NCI-H1092 treated with DMSO at 0.1 percent for 48 hours (cell line): ENCODE measurements around the gene MLH3.

ENCODE experiments used
- DNase-seq: peaks from one replicate; lab custom pipeline; 2025; lab: John Stamatoyannopoulos, UW

Gene MLH3

GRCh38 chr14:74983343-74983742, 67.9 kb downstream of the MLH3 start:
- DNase-seq, result no peak

DNA sequence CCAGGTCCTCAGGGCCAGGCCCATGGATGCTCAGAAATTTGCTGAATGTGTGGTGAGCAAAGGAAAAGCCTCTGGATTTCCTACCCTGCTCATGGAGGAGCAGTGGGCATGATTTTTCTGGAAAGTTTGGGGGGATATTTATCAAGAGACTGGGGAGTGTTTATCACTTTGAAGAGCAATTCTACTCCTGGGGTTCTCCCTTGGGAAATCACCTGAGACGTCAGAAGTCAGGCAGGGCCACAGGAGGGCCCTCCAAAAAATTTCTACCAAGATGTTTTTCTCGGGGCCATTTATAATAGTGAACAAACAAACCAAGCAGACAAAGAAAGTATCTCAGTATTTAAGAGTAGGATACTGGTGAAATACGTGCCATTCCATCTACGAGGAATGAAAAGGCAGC, 68.6 kb downstream of the MLH3 start:
- no peak for DNase-seq

DNA sequence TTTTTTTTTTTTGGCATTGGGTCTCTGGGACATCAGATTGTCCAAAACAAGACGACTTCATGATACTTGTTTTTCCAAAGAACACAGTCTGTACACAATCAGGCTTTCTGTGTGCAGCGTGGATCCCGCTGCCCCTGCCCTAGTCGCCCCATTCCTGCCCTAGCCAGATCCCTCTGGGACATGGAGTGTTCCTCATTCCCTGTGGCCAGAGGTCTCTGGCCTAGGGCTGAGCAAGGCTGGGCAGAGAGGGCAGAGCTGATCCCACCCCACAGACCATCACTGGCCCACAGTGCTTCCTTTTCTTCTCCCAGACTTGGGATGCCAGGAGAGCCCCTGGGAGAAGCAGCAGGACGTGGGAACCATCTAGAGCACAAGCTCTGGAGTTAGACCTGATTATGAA, 69.4 kb downstream of the MLH3 start:
- no peak for DNase-seq

GRCh38 chr14:74981462-74981782, 69.8 kb downstream of the MLH3 start:
- no peak for DNase-seq

- peak; percentile 65 for DNase-seq
These were observed 70.4 kb downstream of the MLH3 start for GRCh38 chr14:74980731-74981461.

GRCh38 chr14:74980398-74980730, 70.9 kb downstream of the MLH3 start:
- DNase-seq, result peak; percentile 52

DNA sequence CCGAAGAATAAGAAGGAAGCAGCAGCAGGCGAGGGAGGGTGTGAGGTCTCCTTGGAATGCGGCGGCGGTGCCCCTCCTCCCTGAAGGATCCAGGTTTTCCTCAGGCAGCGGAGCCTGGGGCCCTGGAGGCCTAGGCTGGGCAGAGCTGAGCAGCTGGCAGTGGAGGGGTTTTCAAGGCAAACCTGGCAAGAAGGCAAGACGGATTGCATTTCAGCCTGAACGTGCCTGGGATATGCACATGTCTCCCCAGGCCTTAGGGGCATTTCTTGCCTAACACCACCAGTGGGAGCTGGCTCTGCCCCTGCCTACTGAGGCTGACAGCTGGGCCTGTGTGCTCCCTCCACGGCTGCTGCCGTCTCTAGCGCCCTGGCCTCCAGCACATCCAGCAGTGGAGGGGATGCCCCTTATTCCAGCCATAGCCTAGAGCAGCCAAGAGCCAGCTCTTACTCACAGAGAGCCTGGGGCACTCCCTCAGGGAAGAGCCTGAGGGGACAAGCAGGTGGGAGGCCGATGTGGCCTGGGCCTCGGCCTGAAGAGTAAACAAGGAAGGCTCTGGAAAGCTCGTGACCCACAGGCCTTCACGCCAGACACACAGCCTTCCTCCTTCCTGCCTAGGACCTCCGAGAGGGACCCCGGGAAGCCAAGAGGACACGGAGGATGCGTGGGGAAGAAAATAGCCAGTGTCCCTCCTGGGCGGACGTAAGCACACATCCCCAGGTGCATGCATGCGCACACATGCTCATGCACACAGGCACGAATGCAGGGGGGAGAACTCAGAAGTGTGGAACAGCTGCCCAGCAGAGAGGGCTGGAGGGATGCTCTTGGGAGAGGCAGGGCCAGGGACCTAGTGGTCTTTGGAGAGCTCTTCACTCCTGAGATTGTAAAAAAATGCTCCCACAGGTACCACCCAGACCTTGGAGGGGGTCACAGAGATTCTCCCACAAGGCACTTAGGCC, 71.5 kb downstream of the MLH3 start:
- DNase-seq, result peak; percentile 36

DNA sequence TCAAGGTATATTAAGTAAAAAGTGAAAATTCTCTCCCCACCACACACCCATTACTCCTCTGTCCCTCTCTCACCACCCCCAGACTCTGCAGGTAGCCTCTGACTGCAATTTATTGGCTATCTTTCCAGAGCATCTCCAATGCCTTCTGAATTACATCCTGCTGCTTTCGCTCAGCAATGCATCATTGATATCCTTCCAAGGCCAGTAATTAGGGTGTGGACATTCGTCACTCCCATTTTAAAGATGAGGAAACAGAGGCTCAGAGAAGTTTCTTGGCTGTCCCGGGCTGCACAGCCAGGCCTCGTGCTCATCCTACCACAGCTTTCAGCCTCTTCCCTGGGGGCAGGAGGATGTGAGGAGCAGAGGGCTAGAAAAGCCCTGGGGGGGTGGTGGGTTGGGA, 72.2 kb downstream of the MLH3 start:
- no peak for DNase-seq

DNA sequence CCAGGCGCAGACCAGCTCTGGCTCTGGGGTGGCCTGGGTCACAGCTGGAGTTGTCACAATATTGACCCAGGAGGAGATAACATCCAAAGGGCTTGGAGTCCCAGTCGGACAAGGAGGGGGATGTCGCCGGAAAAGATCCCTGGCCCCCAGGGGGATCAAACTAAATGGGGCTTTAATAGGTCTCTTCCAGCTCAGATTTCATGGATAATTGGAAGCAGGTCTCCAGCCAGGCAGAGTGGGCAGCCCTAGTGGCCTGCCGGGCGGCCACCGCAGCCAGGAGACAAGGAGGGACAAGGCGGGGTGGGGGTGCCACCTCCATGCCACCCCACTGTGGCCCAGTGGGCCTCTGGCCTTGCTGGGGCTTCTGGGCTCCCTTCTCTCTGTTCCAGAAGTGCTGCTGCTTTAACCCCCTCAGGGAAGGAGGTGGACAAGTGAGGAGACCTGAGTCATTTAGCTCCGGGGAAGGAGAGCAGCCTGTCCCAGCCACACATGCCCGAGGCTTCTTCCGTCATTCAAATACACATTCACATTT, 72.8 kb downstream of the MLH3 start:
- no peak for DNase-seq

GRCh38 chr14:74977901-74978385, 73.3 kb downstream of the MLH3 start:
- no peak for DNase-seq

DNA sequence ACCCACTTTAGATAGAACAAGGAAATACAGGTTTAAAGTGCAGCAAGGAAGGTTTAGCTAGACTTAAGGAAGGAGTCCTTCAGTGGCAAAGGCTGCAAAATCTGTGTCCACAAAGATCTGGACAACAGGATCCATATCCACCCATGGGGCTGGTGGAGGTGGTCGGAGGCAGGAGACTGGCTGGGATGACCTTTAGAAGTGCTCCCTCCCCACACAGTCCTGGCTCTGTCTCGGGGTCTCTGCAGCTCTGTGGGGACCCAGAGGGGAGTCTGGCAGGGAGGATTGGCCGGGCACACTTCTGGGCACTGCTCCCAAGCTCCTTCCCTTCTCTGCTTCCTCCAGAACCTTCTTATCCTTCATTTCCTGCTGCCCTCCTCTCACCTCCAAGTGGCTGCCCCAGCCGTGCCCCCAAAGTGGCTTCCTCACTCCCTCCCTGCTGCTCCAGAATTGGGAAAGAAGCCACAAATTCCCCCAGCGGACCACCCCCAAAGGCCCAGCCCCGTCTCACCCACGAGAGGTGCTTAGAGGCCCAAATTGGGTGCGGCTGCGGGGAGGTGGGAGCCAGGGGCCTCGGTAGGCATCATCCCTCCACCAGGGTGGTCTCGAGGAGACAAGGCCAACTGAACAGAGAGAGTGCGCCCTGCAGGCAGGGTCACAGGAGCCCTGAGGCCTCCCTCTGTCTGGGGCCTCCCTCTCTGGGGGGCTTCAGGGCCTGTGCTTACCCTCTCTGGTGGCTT, 73.9 kb downstream of the MLH3 start:
- no peak for DNase-seq

DNA sequence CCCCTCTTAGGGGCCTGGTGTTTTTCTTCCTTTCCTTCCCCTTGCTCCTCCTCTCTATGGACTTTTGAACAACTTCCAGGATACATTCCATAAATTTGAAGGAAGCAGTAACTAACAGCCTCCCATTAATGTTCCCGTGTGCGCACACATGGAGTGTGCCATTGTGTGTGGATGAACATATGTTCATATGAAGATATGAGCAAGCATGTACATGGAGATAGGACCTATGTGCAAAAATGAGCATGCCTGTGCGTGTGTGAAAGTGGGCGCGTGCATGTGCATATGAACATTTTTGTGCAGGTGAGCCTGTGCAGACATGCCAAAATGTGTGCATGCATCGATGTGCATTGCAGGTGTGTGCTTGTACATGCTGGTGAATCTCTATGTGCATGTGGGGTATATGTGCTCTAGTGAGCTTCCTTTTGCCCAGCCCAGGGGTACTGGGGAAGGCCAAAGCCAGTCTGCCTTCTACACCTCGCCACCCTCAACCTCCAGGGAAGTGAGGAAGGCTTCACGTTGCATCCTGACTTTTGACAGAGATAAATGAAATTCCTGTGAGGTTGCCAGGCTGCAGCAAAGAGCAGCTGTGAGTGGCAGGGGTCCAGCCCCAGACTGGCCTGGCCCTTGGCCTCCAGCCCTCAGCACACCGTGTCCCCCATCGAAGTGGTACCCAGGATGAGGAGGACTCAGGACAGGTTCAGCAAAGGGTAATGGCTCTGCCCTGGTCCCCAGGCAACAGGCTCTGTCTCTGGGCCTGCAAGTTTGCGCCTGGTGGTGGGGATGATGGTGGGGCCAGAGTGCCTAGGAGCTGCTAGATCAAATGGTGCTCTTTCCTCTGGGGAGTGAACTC, 74.8 kb downstream of the MLH3 start:
- no peak for DNase-seq

- no peak for DNase-seq
These were observed 76.0 kb downstream of the MLH3 start for GRCh38 chr14:74975059-74975810.

- no peak for DNase-seq
These were observed 76.8 kb downstream of the MLH3 start for GRCh38 chr14:74974364-74975058.

GRCh38 chr14:74973905-74974363, 77.3 kb downstream of the MLH3 start:
- DNase-seq, result no peak

DNA sequence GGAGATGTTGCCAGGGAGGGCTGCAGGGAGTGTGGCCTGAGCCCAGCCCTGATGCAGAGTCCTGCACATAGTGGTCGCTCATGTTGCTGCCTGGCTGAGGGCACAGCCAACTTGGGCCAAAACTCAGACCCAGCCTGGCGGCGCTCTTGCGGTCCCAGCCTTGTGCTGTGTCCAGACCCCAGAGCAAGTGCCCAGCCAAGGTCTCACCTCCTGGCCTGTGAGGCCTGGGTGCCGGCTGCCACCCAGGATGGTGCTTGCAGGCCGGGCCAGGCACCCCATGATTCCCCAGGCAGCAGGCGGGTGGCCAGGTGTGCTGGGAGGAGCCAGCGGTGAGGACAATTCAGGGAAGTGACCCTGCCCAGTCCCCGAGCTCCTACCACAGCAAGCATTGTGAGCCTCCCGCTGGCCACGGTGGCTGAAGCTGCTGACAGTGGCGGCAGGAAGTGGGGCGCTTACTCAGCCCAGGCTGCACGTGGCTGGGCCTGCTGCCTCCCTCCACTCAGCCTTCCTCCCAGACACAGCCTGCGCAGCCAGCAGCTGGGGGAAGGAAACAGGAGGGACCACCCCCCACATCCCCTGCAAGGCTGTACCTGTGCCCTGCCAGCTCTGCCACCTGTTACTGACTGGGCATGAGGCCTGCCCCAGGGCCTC, 78.1 kb downstream of the MLH3 start:
- DNase-seq, result no peak

GRCh38 chr14:74968811-74969210, 82.5 kb downstream of the MLH3 start:
- DNase-seq, result no peak

DNA sequence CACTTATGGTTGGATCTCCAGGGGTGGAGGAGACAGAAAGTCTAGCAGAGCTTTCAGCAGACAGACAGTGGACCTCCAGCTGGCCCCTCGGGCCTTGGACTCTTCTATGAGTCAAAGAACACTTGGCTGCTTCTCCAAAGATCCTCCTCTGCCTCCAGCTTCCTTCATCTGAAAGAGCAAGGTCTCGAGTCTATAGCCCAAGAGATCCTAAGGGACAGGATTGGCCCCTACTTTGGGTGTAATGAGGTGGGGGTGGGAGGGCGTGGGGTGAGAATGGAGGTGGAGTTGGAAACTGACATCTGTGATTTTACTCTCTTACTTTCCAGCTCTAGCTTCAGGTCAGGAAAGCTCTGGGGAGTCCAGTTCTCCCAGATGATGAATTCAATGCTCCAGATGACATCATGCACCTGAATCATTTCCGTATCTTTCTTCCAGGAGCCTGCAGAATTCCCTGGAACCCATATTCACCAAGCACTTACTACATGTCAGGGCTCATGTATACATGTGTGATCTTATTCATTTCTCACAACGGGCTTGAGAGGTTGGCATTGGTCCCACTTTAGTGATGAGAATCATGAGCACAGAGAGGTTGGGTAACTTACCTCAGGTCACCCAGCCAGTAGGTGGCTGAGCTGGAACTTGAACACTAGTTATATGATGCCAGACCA, 85.6 kb downstream of the MLH3 start:
- DNase-seq, result no peak
